Parathyroid adenoma (tissue), 2 donors: ENCODE data around the gene SNX33.
"Not testable (repeated sequence)": the region's sequence is repeated elsewhere in the genome, so short reads cannot be mapped to it uniquely, and the experiment has no call there.

Source experiments
- H2AFZ ChIP-seq: fragments of 300-600 bp; sonication (generic); one replicate; pipeline ENCODE4 v1.7.0; 2017; ENCODE audit warnings: antibody characterized with exemption, mild to moderate bottlenecking
- H3K27ac ChIP-seq: fragments of 300-600 bp; sonication (generic); one replicate; pipeline ENCODE4 v1.7.0; 2017
- H3K27me3 ChIP-seq: fragments of 300-600 bp; sonication (generic); one replicate; pipeline ENCODE4 v1.7.0; 2017; ENCODE audit warnings: low read length; ENCODE audit not compliant: control insufficient read depth, insufficient read depth
- H3K36me3 ChIP-seq: fragments of 300-600 bp; sonication (generic); one replicate; pipeline ENCODE4 v1.7.0; 2017; ENCODE audit warnings: low read length; ENCODE audit not compliant: control insufficient read depth, insufficient read depth
- H3K4me1 ChIP-seq: fragments of 300-600 bp; sonication (generic); one replicate; pipeline ENCODE4 v1.7.0; 2017; ENCODE audit warnings: control low read depth
- H3K4me2 ChIP-seq: fragments of 300-600 bp; sonication (generic); one replicate; pipeline ENCODE4 v1.7.0; 2017; ENCODE audit warnings: low read length
- H3K4me3 ChIP-seq: fragments of 300-600 bp; sonication (generic); one replicate; pipeline ENCODE4 v1.7.0; 2017; ENCODE audit warnings: low read depth, low read length
- H3K79me2 ChIP-seq: fragments of 300-600 bp; sonication (generic); one replicate; pipeline ENCODE4 v1.7.0; 2017; ENCODE audit warnings: control low read depth
- H3K9ac ChIP-seq: fragments of 300-600 bp; sonication (generic); one replicate; pipeline ENCODE4 v1.7.0; 2017; ENCODE audit warnings: mild to moderate bottlenecking
- H3K9me3 ChIP-seq: fragments of 300-600 bp; sonication (generic); one replicate; pipeline ENCODE4 v1.7.0; 2017; ENCODE audit warnings: low read length; ENCODE audit not compliant: control insufficient read depth
- TF ChIP-seq, protein P1 (sequence below): fragments of 300-600 bp; sonication (generic); IDR thresholded peaks from one replicate; pipeline ENCODE4 v1.7.0; 2017; ENCODE audit warnings: antibody characterized with exemption, mild to moderate bottlenecking
- donor health status: primary hyperparathyroidism.

SNX33 gene

GRCh38 chr15:75702436-75702835, 54.7 kb downstream of the SNX33 start:
- Histone ChIP-seq H3K9me3 (no peaks in the 10 kb centered on the region), H2AFZ (no peak overlapping the region), H3K36me3 (no peaks in the 10 kb centered on the region), H3K4me1 (no peaks in the 10 kb centered on the region), H3K4me3 (no peak overlapping the region), H3K27me3 (no peaks in the 10 kb centered on the region), H3K4me2 (no peak overlapping the region), H3K79me2 (no peaks in the 10 kb centered on the region), H3K9ac (no peak overlapping the region), H3K27ac (no peak overlapping the region)
- TF ChIP-seq, protein P1, sequence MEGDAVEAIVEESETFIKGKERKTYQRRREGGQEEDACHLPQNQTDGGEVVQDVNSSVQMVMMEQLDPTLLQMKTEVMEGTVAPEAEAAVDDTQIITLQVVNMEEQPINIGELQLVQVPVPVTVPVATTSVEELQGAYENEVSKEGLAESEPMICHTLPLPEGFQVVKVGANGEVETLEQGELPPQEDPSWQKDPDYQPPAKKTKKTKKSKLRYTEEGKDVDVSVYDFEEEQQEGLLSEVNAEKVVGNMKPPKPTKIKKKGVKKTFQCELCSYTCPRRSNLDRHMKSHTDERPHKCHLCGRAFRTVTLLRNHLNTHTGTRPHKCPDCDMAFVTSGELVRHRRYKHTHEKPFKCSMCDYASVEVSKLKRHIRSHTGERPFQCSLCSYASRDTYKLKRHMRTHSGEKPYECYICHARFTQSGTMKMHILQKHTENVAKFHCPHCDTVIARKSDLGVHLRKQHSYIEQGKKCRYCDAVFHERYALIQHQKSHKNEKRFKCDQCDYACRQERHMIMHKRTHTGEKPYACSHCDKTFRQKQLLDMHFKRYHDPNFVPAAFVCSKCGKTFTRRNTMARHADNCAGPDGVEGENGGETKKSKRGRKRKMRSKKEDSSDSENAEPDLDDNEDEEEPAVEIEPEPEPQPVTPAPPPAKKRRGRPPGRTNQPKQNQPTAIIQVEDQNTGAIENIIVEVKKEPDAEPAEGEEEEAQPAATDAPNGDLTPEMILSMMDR = no peak

DNA sequence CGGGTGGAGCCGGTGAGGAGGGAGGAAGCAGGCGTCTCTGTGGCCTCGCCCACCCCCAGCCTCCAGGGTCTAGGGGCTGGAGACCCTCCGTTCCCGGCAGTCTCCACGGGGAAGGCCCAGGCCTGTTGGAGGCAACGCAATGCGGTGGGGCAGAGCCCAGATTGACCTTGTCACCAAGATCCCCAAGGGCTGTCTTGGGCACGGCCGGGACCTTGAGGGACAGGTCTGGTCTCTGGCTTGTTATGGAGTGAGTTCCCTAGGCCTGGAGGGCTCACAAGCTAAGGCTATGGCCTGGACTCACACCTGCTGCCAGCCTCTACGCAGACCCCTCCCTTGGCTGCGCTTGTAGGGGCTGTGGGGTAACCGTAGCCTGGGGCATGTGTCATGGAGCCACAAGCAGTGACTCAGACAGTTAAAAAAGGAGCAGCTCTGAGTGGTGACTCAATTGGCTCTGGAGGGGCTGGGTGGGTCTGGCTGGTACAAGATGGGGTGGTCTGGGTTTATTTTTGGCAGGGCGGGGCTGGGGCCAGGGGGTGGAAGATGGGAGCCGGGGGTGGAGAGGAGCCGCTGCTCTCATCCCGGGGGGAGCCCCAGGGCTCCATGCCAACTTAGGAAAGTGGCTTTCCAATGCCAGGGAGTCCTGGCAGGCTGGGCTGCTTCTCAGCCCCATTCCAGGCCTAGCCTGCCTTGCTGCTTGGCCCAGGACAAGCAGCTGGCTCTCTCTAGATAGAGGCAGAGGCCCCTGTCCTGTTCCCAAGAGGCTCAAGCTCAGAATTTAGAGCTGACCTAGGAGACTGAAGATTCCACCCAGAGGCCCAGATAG, 55.9 kb downstream of the SNX33 start:
- H3K27me3 ChIP-seq, H3K9ac ChIP-seq: not testable (repeated sequence)

GRCh38 chr15:75704263-75704615, 56.5 kb downstream of the SNX33 start:
- Histone ChIP-seq H2AFZ (no peak overlapping the region), H3K79me2 (no peaks in the 10 kb centered on the region), H3K9me3 (no peaks in the 10 kb centered on the region), H3K36me3 (no peaks in the 10 kb centered on the region), H3K9ac (no peak overlapping the region), H3K4me3 (no peak overlapping the region), H3K27me3 (no peaks in the 10 kb centered on the region), H3K4me2 (no peak overlapping the region), H3K4me1 (no peaks in the 10 kb centered on the region), H3K27ac (no peak overlapping the region)
- TF ChIP-seq, protein P1 = no peak

More for the DNA sequence above, 55.9 kb downstream of the SNX33 start:
- not testable (repeated sequence) for H3K79me2 ChIP-seq, H3K36me3 ChIP-seq, H3K27ac ChIP-seq, H3K4me2 ChIP-seq, H2AFZ ChIP-seq, H3K4me1 ChIP-seq, H3K4me3 ChIP-seq, H3K9me3 ChIP-seq

DNA sequence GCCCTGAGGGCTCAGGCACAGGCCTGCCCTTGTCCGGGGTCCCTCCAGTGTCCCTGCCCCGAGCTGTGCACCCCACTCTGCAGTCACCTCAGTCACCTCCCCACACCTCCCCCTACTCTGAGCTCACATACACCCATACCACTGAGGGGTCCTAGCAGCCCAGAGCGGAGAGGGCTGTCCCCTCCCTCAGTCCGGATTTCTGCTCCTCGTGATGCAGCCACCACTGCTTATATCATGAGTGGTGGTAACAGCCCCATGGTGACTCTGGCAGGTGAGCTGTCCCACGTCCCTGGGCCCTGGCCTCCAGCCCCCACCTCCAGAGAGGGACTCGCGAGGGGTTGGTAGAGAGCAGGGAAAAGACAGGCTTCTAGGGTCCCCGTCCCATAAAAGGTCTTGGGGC, 56.9 kb downstream of the SNX33 start:
- no peak overlapping the region for H3K4me3 ChIP-seq
- H3K79me2 ChIP-seq = no peaks in the 10 kb centered on the region
- no peak overlapping the region for H3K27ac ChIP-seq
- no peak overlapping the region for H3K9ac ChIP-seq
- no peaks in the 10 kb centered on the region for H3K27me3 ChIP-seq
- no peaks in the 10 kb centered on the region for H3K36me3 ChIP-seq
- no peaks in the 10 kb centered on the region for H3K9me3 ChIP-seq
- H3K4me1 ChIP-seq = no peaks in the 10 kb centered on the region
- no peak overlapping the region for H2AFZ ChIP-seq
- H3K4me2 ChIP-seq = no peak overlapping the region
- TF ChIP-seq, protein P1 = no peak

DNA sequence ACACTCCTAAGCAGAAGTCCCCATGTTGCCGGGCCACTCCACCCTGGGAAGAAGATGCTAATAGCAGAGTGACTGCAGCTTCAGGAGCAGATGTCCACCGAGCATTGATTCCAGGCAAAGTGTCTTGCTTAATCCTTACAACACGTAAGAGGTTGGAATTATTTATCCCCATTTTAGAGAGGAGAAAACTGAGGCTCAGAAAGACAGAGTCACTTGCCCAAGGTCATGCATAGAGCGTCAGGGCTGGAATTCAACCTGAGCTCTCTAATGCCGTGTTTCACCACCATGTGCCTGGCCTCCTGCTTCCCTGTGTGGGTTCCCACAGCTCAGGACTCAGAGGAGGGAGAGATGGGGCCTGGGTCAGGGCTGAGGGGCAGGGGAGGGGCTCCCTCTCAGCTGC, 57.7 kb downstream of the SNX33 start:
- not testable (repeated sequence) for H3K79me2 ChIP-seq, H3K27ac ChIP-seq, H3K4me1 ChIP-seq, H3K9ac ChIP-seq, H3K36me3 ChIP-seq, H3K27me3 ChIP-seq, H2AFZ ChIP-seq, H3K4me2 ChIP-seq, H3K9me3 ChIP-seq, H3K4me3 ChIP-seq
